ENCODE results near the gene ANKRD33. TPM values are rescaled to one million over a fixed set of nuclear protein-coding genes. Genes with fewer than 3 reads are reported as not detected.

The ANKRD33 gene
- total RNA-seq, 1 experiment from 2014 or later: 0.81 TPM

- H3K27ac Mint-ChIP-seq: no peak overlapping the region
- Histone ChIP-seq H4K20me1 (ENCODE audit: control insufficient read depth, insufficient read depth, insufficient read length) (no peaks in the 10 kb centered on the region), H3K23ac (ENCODE audit: insufficient read length, low read depth, low read length) (no peak overlapping the region), H3K79me2 (ENCODE audit: insufficient read depth, low read length) (no peaks in the 10 kb centered on the region), H3K9ac (ENCODE audit: extremely low read depth, insufficient read length, low read length) (no peak overlapping the region), H4K91ac (ENCODE audit: insufficient read length, low read depth, low read length) (no peak overlapping the region), H3K4me2 (ENCODE audit: insufficient read depth, insufficient read length, low read length) (no peak overlapping the region), H4K8ac (replicated peaks; ENCODE audit: insufficient read length, low read depth, low read length) (no peak overlapping the region), H3K9me3 (ENCODE audit: control insufficient read depth, low read depth, low read length) (no peaks in the 10 kb centered on the region), H2BK12ac (ENCODE audit: insufficient read length, low read depth, low read length) (no peak overlapping the region), H3K4me1 (ENCODE audit: insufficient read depth, low read length) (no peaks in the 10 kb centered on the region), H3K4ac (ENCODE audit: low read depth, low read length) (no peak overlapping the region), H3K56ac (ENCODE audit: insufficient read length, low read depth, low read length) (no peak overlapping the region), H2BK120ac (ENCODE audit: low read depth, low read length, poor library complexity, severe bottlenecking) (no peak overlapping the region), H3K27me3 (ENCODE audit: insufficient read depth, low read length) (no peaks in the 10 kb centered on the region), H2BK15ac (ENCODE audit: low read depth, low read length) (no peak overlapping the region), H3K14ac (ENCODE audit: insufficient read depth, low read length) (no peak overlapping the region), H4K5ac (ENCODE audit: insufficient read length, low read depth, low read length) (no peak overlapping the region), H3T11ph (ENCODE audit: low read length) (no peak overlapping the region), H2AFZ (ENCODE audit: low read length) (no peak overlapping the region), H3K79me1 (ENCODE audit: insufficient read depth, low read depth, low read length, poor library complexity, severe bottlenecking) (no peaks in the 10 kb centered on the region), H2BK5ac (ENCODE audit: insufficient read length, low read length) (no peak overlapping the region), H2AK5ac (ENCODE audit: insufficient read length, low read length) (no peak overlapping the region), H3K18ac (ENCODE audit: insufficient read length, low read depth, low read length) (no peak overlapping the region), H2BK20ac (ENCODE audit: low read depth, low read length, poor library complexity, severe bottlenecking) (no peak overlapping the region), H3K23me2 (ENCODE audit: insufficient read length, low read depth, low read length, poor library complexity, severe bottlenecking) (no peaks in the 10 kb centered on the region), H3K27ac (ENCODE audit: insufficient read length, low read depth, low read length) (no peak overlapping the region)
- H3K4me3 Mint-ChIP-seq: no peak overlapping the region
- no peak for TF ChIP-seq CTCF (conservative IDR thresholded peaks at IDR 0.05)
- H3K9me3 Mint-ChIP-seq: no peaks in the 10 kb centered on the region
- H3K36me3 Mint-ChIP-seq (ENCODE audit: insufficient read depth in 1 of 3, low read depth in 3 of 3): no peaks in the 10 kb centered on the region
- peaks cover 18% of the 10 kb centered on the region for H3K27me3 Mint-ChIP-seq (ENCODE audit: low read depth)
- DNase-seq: no peak
- WGBS (ENCODE audit: extremely low coverage, insufficient read length, low lambda C conversion rate): no CpG with 5 or more reads among the region's 17 CpGs
- H3K4me1 Mint-ChIP-seq: peaks cover 13 to 25% of the 10 kb centered on the region in 2 experiments
Observed at GRCh38 chr12:51914034-51914923, 26.4 kb downstream of the ANKRD33 start.

All from H9 (cell line).